Measurements from ENCODE around the gene CREB5.

GRCh38 chr7:28418311-28418710, 6.0 kb downstream of the CREB5 start:
- TF ChIP-seq POLR2A (IDR thresholded peaks at IDR 0.05; ENCODE audit: low read depth, low read length), result no peak
- no peak for TF ChIP-seq TAF1 (IDR thresholded peaks at IDR 0.05; ENCODE audit: borderline replicate concordance, low read depth, low read length)

All from GM12892 (cell line).